ENCODE measurements around the gene VRK3.

- TF ChIP-seq, protein P1, sequence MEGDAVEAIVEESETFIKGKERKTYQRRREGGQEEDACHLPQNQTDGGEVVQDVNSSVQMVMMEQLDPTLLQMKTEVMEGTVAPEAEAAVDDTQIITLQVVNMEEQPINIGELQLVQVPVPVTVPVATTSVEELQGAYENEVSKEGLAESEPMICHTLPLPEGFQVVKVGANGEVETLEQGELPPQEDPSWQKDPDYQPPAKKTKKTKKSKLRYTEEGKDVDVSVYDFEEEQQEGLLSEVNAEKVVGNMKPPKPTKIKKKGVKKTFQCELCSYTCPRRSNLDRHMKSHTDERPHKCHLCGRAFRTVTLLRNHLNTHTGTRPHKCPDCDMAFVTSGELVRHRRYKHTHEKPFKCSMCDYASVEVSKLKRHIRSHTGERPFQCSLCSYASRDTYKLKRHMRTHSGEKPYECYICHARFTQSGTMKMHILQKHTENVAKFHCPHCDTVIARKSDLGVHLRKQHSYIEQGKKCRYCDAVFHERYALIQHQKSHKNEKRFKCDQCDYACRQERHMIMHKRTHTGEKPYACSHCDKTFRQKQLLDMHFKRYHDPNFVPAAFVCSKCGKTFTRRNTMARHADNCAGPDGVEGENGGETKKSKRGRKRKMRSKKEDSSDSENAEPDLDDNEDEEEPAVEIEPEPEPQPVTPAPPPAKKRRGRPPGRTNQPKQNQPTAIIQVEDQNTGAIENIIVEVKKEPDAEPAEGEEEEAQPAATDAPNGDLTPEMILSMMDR (IDR thresholded peaks at IDR 0.05): no peak
- TF ChIP-seq POLR2AphosphoS5 (IDR thresholded peaks at IDR 0.05): peak in 2 of 3 donors; percentile 9 to 45
Observed at GRCh38 chr19:49929121-49929610, 96.0 kb downstream of the VRK3 start, which contains the start of the genes ATF5 and NUP62.

Data from transverse colon (tissue), 4 donors.